PFSK-1 (cell line): ENCODE measurements around the gene CACNB2.

Source experiments
- FOXP2 ChIP-seq: optimal IDR thresholded peaks from 2 replicates; pipeline ENCODE3; 2011; ENCODE audit warnings: borderline replicate concordance, control low read depth, inconsistent platforms; ENCODE audit not compliant: insufficient read depth; ENCODE audit errors: extremely low read length, extremely low read depth
- POLR2AphosphoS5 ChIP-seq: IDR thresholded peaks from 2 replicates; pipeline ENCODE4 v1.6.1; 2012; ENCODE audit warnings: low read depth, mild to moderate bottlenecking, control low read depth, low read length, moderate library complexity
- REST ChIP-seq, 2 experiments: IDR thresholded peaks; 2 replicates each; pipeline versions ENCODE4 v1.6.1 to v1.8.0; 2011 to 2012; ENCODE audit warnings: low read depth in 2 of 2, low read length in 2 of 2, control low read depth in 1 of 2, inconsistent platforms in 1 of 2, mild to moderate bottlenecking in 1 of 2, moderate library complexity in 1 of 2; ENCODE audit not compliant: insufficient read depth in 1 of 2
- SIN3A ChIP-seq: IDR thresholded peaks from 2 replicates; pipeline ENCODE4 v1.6.1; 2012; ENCODE audit warnings: mild to moderate bottlenecking, low read length, moderate library complexity, borderline replicate concordance; ENCODE audit not compliant: insufficient read depth
- TAF1 ChIP-seq: IDR thresholded peaks from 2 replicates; pipeline ENCODE4 v1.6.1; 2012; ENCODE audit warnings: low read length, control low read depth, borderline replicate concordance; ENCODE audit not compliant: insufficient read depth

The CACNB2 gene

GRCh38 chr10:18197706-18198105, 57.5 kb downstream of the CACNB2 start:
- TF ChIP-seq POLR2AphosphoS5: no peak
- no peak for TF ChIP-seq SIN3A
- no peak for TF ChIP-seq TAF1
- TF ChIP-seq REST (IDR thresholded peaks at IDR 0.05; ENCODE audit: insufficient read depth in 1 of 2, low read depth in 2 of 2, low read length in 2 of 2): no peak
- TF ChIP-seq FOXP2: no peak

- TF ChIP-seq POLR2AphosphoS5 (no peak), REST (IDR thresholded peaks at IDR 0.05; ENCODE audit: insufficient read depth in 1 of 2, low read depth in 2 of 2, low read length in 2 of 2) (no peak), SIN3A (no peak), FOXP2 (no peak), TAF1 (no peak)
Observed at GRCh38 chr10:18201877-18202276, 61.7 kb downstream of the CACNB2 start.

GRCh38 chr10:18202680-18203460, 62.6 kb downstream of the CACNB2 start:
- TF ChIP-seq FOXP2 (no peak), POLR2AphosphoS5 (no peak)

GRCh38 chr10:18203471-18203870, 63.2 kb downstream of the CACNB2 start:
- TF ChIP-seq TAF1 (no peak), FOXP2 (no peak), REST (IDR thresholded peaks at IDR 0.05; ENCODE audit: insufficient read depth in 1 of 2, low read depth in 2 of 2, low read length in 2 of 2) (no peak), SIN3A (no peak), POLR2AphosphoS5 (no peak)

GRCh38 chr10:18204039-18204835, 64.0 kb downstream of the CACNB2 start:
- TF ChIP-seq FOXP2: no peak
- no peak for TF ChIP-seq REST (IDR thresholded peaks at IDR 0.05; ENCODE audit: insufficient read depth in 1 of 2, low read depth in 2 of 2, low read length in 2 of 2)
- no peak for TF ChIP-seq TAF1
